Endothelial cell of umbilical vein (primary cell): ENCODE results near the gene RBMS1.
A peak's percentile ranks its signal among the peaks of the same experiment; 100 is the strongest.

ENCODE experiments used
- FOS ChIP-seq: IDR thresholded peaks from 2 replicates; pipeline ENCODE4 v1.6.1; 2011; ENCODE audit warnings: mild to moderate bottlenecking, low read length, moderate library complexity, borderline replicate concordance; ENCODE audit not compliant: insufficient read depth
- GATA2 ChIP-seq: IDR thresholded peaks from 2 replicates; pipeline ENCODE4 v1.7.0; 2011; ENCODE audit warnings: low read depth, mild to moderate bottlenecking, moderate library complexity, mixed read lengths, low read length; ENCODE audit not compliant: insufficient read length, insufficient read depth
- POLR2AphosphoS5 ChIP-seq: IDR thresholded peaks from 2 replicates; pipeline ENCODE4 v1.6.1; 2012; ENCODE audit warnings: low read depth, mild to moderate bottlenecking, control low read depth, low read length, moderate library complexity; ENCODE audit not compliant: insufficient read depth
- TF ChIP-seq, protein P1 (sequence below), 2 donors: IDR thresholded peaks; 1 replicate in 1 of 2; 2 replicates in 1 of 2; pipeline ENCODE4 v1.5.1; 2011; ENCODE audit warnings: low read length in 2 of 2, mild to moderate bottlenecking in 2 of 2, moderate library complexity in 2 of 2, control low read depth in 1 of 2, inconsistent platforms in 1 of 2, low read depth in 1 of 2; ENCODE audit not compliant: insufficient read depth in 1 of 2; ENCODE audit errors: extremely low read depth in 1 of 2
- TF ChIP-seq, protein P2 (sequence below): IDR thresholded peaks from 2 replicates; pipeline ENCODE4 v1.6.1; 2011; ENCODE audit not compliant: insufficient read depth, insufficient read length

DNA sequence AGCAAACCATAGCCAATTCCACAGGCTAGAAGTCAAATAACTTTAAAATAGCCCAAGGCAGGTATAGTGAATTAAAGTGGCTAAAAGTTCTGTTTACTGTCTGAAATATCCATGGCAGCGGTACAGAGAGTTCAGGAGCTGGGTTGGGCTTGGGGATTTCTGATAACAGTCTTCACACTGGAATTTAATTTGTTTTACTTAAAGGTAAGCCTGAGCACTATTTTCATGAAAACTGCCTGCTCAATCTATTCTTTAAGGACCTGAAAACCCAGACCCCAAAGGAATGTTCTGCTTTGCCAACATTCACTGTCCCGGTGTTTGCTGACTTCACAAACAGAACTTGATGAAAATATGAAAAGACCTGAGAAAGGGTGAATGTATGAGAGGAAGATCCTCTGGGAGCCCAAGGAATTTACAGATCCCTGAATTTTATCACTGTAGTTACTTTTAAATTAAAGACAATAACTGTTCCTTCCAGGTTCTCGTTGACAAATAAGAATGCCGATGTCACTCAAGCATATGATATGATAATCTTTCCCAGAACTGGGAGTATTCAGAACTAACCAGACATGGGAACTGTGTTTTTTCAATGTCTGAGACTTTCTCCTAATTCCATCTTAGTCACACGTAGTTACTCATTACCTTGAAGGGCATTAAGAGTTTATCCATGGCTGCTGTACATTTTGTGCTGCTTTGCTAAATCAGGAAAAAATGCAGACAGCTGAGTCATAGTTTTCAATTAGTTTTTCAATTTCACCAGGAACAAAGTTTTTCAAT is 265.3 kb downstream of the RBMS1 start:
- TF ChIP-seq, protein P1, sequence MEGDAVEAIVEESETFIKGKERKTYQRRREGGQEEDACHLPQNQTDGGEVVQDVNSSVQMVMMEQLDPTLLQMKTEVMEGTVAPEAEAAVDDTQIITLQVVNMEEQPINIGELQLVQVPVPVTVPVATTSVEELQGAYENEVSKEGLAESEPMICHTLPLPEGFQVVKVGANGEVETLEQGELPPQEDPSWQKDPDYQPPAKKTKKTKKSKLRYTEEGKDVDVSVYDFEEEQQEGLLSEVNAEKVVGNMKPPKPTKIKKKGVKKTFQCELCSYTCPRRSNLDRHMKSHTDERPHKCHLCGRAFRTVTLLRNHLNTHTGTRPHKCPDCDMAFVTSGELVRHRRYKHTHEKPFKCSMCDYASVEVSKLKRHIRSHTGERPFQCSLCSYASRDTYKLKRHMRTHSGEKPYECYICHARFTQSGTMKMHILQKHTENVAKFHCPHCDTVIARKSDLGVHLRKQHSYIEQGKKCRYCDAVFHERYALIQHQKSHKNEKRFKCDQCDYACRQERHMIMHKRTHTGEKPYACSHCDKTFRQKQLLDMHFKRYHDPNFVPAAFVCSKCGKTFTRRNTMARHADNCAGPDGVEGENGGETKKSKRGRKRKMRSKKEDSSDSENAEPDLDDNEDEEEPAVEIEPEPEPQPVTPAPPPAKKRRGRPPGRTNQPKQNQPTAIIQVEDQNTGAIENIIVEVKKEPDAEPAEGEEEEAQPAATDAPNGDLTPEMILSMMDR (IDR thresholded peaks at IDR 0.05; ENCODE audit: extremely low read depth in 1 of 2, insufficient read depth in 1 of 2, low read depth in 1 of 2, low read length in 2 of 2), result no peak
- peak; percentile 67 for TF ChIP-seq GATA2
- TF ChIP-seq POLR2AphosphoS5, result peak; percentile 85
- TF ChIP-seq, protein P2, sequence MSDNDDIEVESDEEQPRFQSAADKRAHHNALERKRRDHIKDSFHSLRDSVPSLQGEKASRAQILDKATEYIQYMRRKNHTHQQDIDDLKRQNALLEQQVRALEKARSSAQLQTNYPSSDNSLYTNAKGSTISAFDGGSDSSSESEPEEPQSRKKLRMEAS, result no peak
- peak; percentile 96 for TF ChIP-seq FOS
